ENCODE results near the gene KREMEN1. TPM values are rescaled to one million over a fixed set of nuclear protein-coding genes. Genes with fewer than 3 reads are reported as not detected.

Gene KREMEN1
- total and polyA plus RNA-seq, 2 of the 4 experiments (the other 2 are of a cell fraction), result 2.9 to 4.6 TPM

DNA sequence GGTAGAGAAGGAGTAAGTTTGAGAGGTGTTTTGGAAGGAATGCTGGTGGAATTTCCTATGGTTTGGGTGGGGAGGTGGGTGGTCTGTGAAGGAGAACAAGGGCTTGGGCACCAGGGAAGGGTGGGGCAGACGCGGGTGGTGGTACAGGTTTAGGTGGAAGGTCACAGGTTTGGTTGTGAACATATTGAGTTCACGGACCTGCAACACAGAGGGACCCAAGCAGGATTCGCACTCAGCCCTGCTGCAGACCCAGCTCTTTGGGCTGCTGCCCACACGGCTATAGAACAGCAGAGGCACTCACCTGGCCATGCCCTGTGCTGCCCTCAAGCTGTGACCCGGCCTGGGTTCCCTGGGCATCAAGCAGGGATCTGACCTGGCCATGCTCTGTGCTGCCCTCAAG lies 99.4 kb downstream of the KREMEN1 start:
- no peak overlapping the region for H2AK5ac ChIP-seq (ENCODE audit: low read depth, low read length)
- no peak overlapping the region for H3K4me2 ChIP-seq (ENCODE audit: low read depth, low read length)
- no peak overlapping the region for H2AK9ac ChIP-seq (replicated peaks; ENCODE audit: low read depth, low read length, poor library complexity)
- CTCF ChIA-PET, result no interaction called here
- H3K9ac ChIP-seq (ENCODE audit: low read depth, low read length), result no peak overlapping the region
- no peak overlapping the region for H3K4me3 ChIP-seq (ENCODE audit: insufficient read depth, low read depth, low read length)
- no peak overlapping the region for H2BK20ac ChIP-seq (ENCODE audit: low read depth, low read length)
- 66% methylated on average over 3 of the region's 6 CpGs; no CpG with 5 or more reads in 1 of the 2 experiments for WGBS, 2 experiments (ENCODE audit: extremely low coverage in 2 of 2, insufficient read length in 1 of 2)
- H3K36me3 ChIP-seq (ENCODE audit: control insufficient read depth, insufficient read depth, low read length), result no peaks in the 10 kb centered on the region
- peaks cover 12% of the 10 kb centered on the region for H3K27me3 ChIP-seq (ENCODE audit: control insufficient read depth, insufficient read depth, low read length)
- H3K56ac ChIP-seq (ENCODE audit: extremely low read depth, insufficient read depth, low read length), result no peak overlapping the region
- H3K14ac ChIP-seq (replicated peaks; ENCODE audit: low read depth, low read length), result no peak overlapping the region
- intact Hi-C loops (cut with micrococcal nuclease) (no loop called here), dilution Hi-C loops (cut with HindIII; ENCODE audit: low sequenced_read_pairs, unreplicated experiment) (no loop called here), in situ Hi-C loops (cut with MboI; ENCODE audit: low sequenced_read_pairs) (no loop called here)
- no peaks in the 10 kb centered on the region for H4K20me1 ChIP-seq (ENCODE audit: insufficient read depth, low read length)
- H2BK5ac ChIP-seq (ENCODE audit: low read depth, low read length, poor library complexity, severe bottlenecking), result no peak overlapping the region
- H2BK15ac ChIP-seq (ENCODE audit: low read depth, low read length), result no peak overlapping the region
- no TSS peak for BruUV-seq (replicated peaks)
- ATAC-seq (ENCODE audit: low read depth) (no peak), DNase-seq (no peak)
- H3K9me1 ChIP-seq (ENCODE audit: insufficient read depth, low read length), result no peaks in the 10 kb centered on the region
- no peak overlapping the region for H3K18ac ChIP-seq (ENCODE audit: low read depth, low read length)
- no peak overlapping the region for H4K8ac ChIP-seq (ENCODE audit: low read depth in 2 of 2, low read length in 2 of 2)
- no peak overlapping the region for H3K4ac ChIP-seq (ENCODE audit: low read depth, low read length)
- H3K4me1 ChIP-seq (ENCODE audit: control insufficient read depth, insufficient read depth, low read length), result no peaks in the 10 kb centered on the region
- H4K91ac ChIP-seq (ENCODE audit: insufficient read depth, low read depth, low read length), result no peak overlapping the region
- H4K5ac ChIP-seq (ENCODE audit: low read depth, low read length), result no peak overlapping the region
- H3K23ac ChIP-seq (ENCODE audit: low read depth, low read length), result no peak overlapping the region
- no peak overlapping the region for H2BK120ac ChIP-seq (ENCODE audit: low read depth, low read length)
- H3K27ac ChIP-seq (ENCODE audit: insufficient read depth, low read length), result no peak overlapping the region
- POLR2A ChIA-PET (ENCODE audit: unreplicated experiment), result no interaction called here
- TF ChIP-seq POLR2A (IDR thresholded peaks at IDR 0.05; ENCODE audit: low read depth, low read length) (no peak), CHD1 (IDR thresholded peaks at IDR 0.05; ENCODE audit: low read depth, low read length) (no peak)
- peaks cover 5% of the 10 kb centered on the region for H3K9me3 ChIP-seq (ENCODE audit: control insufficient read depth, insufficient read depth, low read length)
- H2AFZ ChIP-seq (replicated peaks; ENCODE audit: low read length, poor library complexity), result no peak overlapping the region
- no peaks in the 10 kb centered on the region for H3K79me1 ChIP-seq (ENCODE audit: low read depth in 1 of 2, low read length in 2 of 2)
